Stimulated activated CD4-positive, alpha-beta T cell treated with anti-CD3 and anti-CD28 coated beads, Interleukin-12 subunit alpha, Interleukin-12 subunit beta, amount 100 ng/mL, for 4 hours (primary cell): ENCODE measurements around the gene ERCC6.

Experiments
- DNase-seq: peaks from one replicate; pipeline ENCODE4 v3.0.0-alpha.2; 2020

ERCC6 gene

GRCh38 chr10:49538381-49539319 lies at the start of gene ERCC6:
ERCC6 (minus strand) TSS chr10:49539121.
- peak; percentile 94 for DNase-seq

GRCh38 chr10:49587981-49588380 lies 49.1 kb upstream of the ERCC6 start:
- no peak for DNase-seq

- no peak for DNase-seq
Observed at GRCh38 chr10:49585387-49585786, 46.5 kb upstream of the ERCC6 start.

- no peak for DNase-seq
Observed at GRCh38 chr10:49579621-49580020, 40.7 kb upstream of the ERCC6 start.

GRCh38 chr10:49578392-49578791 lies 39.5 kb upstream of the ERCC6 start:
- no peak for DNase-seq

GRCh38 chr10:49577182-49577925 lies 38.4 kb upstream of the ERCC6 start:
- no peak for DNase-seq

GRCh38 chr10:49575489-49576072 lies 36.7 kb upstream of the ERCC6 start:
- DNase-seq, result no peak

- no peak for DNase-seq
Observed at GRCh38 chr10:49572594-49573114, 33.7 kb upstream of the ERCC6 start.

- DNase-seq, result no peak
Observed at GRCh38 chr10:49571388-49571787, 32.5 kb upstream of the ERCC6 start.

GRCh38 chr10:49569031-49569631 lies 30.2 kb upstream of the ERCC6 start:
- DNase-seq, result no peak

GRCh38 chr10:49568235-49568634 lies 29.3 kb upstream of the ERCC6 start:
- DNase-seq, result no peak

- DNase-seq, result no peak
Observed at GRCh38 chr10:49567810-49568209, 28.9 kb upstream of the ERCC6 start.

GRCh38 chr10:49564461-49565009 lies 25.6 kb upstream of the ERCC6 start:
- DNase-seq, result no peak

- DNase-seq, result no peak
Observed at GRCh38 chr10:49562893-49563292, 24.0 kb upstream of the ERCC6 start.

GRCh38 chr10:49560526-49560925 lies 21.6 kb upstream of the ERCC6 start:
- DNase-seq, result no peak

GRCh38 chr10:49559476-49559875 lies 20.6 kb upstream of the ERCC6 start:
- DNase-seq, result no peak

- no peak for DNase-seq
Observed at GRCh38 chr10:49558190-49558589, 19.3 kb upstream of the ERCC6 start.

GRCh38 chr10:49557681-49558080 lies 18.8 kb upstream of the ERCC6 start:
- no peak for DNase-seq

GRCh38 chr10:49556723-49557122 lies 17.8 kb upstream of the ERCC6 start:
- no peak for DNase-seq

- no peak for DNase-seq
Observed at GRCh38 chr10:49552277-49552676, 13.4 kb upstream of the ERCC6 start.

- DNase-seq, result no peak
Observed at GRCh38 chr10:49550563-49550962, 11.6 kb upstream of the ERCC6 start.

GRCh38 chr10:49549640-49550346 lies 10.9 kb upstream of the ERCC6 start:
- no peak for DNase-seq
